Endothelial cell of umbilical vein (primary cell): ENCODE results near the gene TSPAN18. TPM values are rescaled to one million over a fixed set of nuclear protein-coding genes. Genes with fewer than 3 reads are reported as not detected.

ENCODE experiments used
- BruUV-seq: library from RNA; stranded (reverse); fragments of 400-500 nt; replicated peaks from 2 replicates; lab custom pipeline; 2021; lab: Mats Ljungman, UMichigan
- CTCF ChIA-PET: fragments of 300-600, 350-600 bp; sonication (Branson Sonifier 250); formaldehyde crosslinking; loops from one replicate; lab custom pipeline; 2021; ENCODE audit warnings: antibody characterized with exemption, inconsistent platforms; lab: Charles Lee
- POLR2A ChIA-PET: fragments of 300-600, 350-600 bp; sonication (Branson Sonifier 250); formaldehyde crosslinking; loops from one replicate; lab custom pipeline; 2021; ENCODE audit warnings: antibody characterized with exemption, inconsistent platforms; lab: Charles Lee
- DNase-seq: peaks from one replicate; pipeline ENCODE4 v3.0.0-alpha.2; 2011; ENCODE audit warnings: low read depth, low spot score
- FAIRE-seq: peaks from 2 replicates; lab custom pipeline; 2011; peaks lifted over from hg19 to GRCh38; lab: Jason Lieb, UNC
- H2AFZ ChIP-seq: 2 replicates; pipeline ENCODE4 v1.6.0; 2012; ENCODE audit warnings: low read depth, low read length, control low read depth, inconsistent platforms
- H3K27ac ChIP-seq: 2 replicates; pipeline ENCODE4 v1.5.1; 2011; ENCODE audit warnings: low read depth, mild to moderate bottlenecking, control low read depth, low read length, moderate library complexity; ENCODE audit not compliant: insufficient read depth
- H3K27me3 ChIP-seq, 2 experiments: 2 replicates each; pipeline versions ENCODE4 v1.6.0 to v1.6.1; 2011; ENCODE audit warnings: low read length in 2 of 2, mixed read lengths in 1 of 2; ENCODE audit not compliant: control insufficient read depth in 2 of 2, insufficient read depth in 2 of 2
- H3K36me3 ChIP-seq, 2 experiments: 2 replicates in 1 of 2; 3 replicates in 1 of 2; pipeline ENCODE4 v1.5.1; 2011; ENCODE audit warnings: low read length in 2 of 2, mild to moderate bottlenecking in 1 of 2, moderate library complexity in 1 of 2; ENCODE audit not compliant: control insufficient read depth in 2 of 2, insufficient read depth in 2 of 2; ENCODE audit errors: extremely low read depth in 1 of 2
- H3K4me1 ChIP-seq: 3 replicates; pipeline ENCODE4 v1.5.1; 2011; ENCODE audit warnings: mild to moderate bottlenecking, low read length; ENCODE audit not compliant: control insufficient read depth, insufficient read depth; ENCODE audit errors: extremely low read depth
- H3K4me2 ChIP-seq: 2 replicates; pipeline ENCODE4 v1.6.1; 2011; ENCODE audit warnings: low read length, control low read depth, mixed read lengths; ENCODE audit not compliant: insufficient read depth
- H3K4me3 ChIP-seq, 3 experiments: fragments of 200-600 bp in 1 of 3; sonication (generic), shearing (Covaris generic) in 1 of 3; replicated peaks in 1 of 3; 2 replicates each; pipeline ENCODE4 v1.5.1; 2011 to 2016; ENCODE audit warnings: control low read depth in 3 of 3, low read length in 3 of 3, mild to moderate bottlenecking in 2 of 3, inconsistent platforms in 1 of 3, low read depth in 1 of 3, moderate library complexity in 1 of 3; ENCODE audit not compliant: insufficient read depth in 1 of 3
- H3K79me2 ChIP-seq: 2 replicates; pipeline ENCODE4 v1.6.0; 2012; ENCODE audit warnings: low read length, inconsistent platforms; ENCODE audit not compliant: control insufficient read depth, insufficient read depth
- H3K9ac ChIP-seq: replicated peaks from 2 replicates; pipeline ENCODE3; 2011; ENCODE audit warnings: low read length, control low read depth; ENCODE audit not compliant: insufficient read depth; ENCODE audit errors: extremely low read depth
- H3K9me1 ChIP-seq: replicated peaks from 3 replicates; pipeline ENCODE4 v1.6.0; 2011; ENCODE audit warnings: mild to moderate bottlenecking, low read length; ENCODE audit not compliant: control insufficient read depth, insufficient read depth; ENCODE audit errors: extremely low read depth
- H3K9me3 ChIP-seq: replicated peaks from 2 replicates; pipeline ENCODE4 v1.5.1; 2012; ENCODE audit warnings: low read length, inconsistent platforms; ENCODE audit not compliant: control insufficient read depth, insufficient read depth
- H4K20me1 ChIP-seq: replicated peaks from 2 replicates; pipeline ENCODE3; 2011; ENCODE audit warnings: mild to moderate bottlenecking, low read length; ENCODE audit not compliant: control insufficient read depth, insufficient read depth; ENCODE audit errors: extremely low read depth
- CTCF ChIP-seq, 2 donors: IDR thresholded peaks; 1 replicate in 1 of 2; 2 replicates in 1 of 2; pipeline ENCODE4 v1.5.1; 2011; ENCODE audit warnings: low read length in 2 of 2, mild to moderate bottlenecking in 2 of 2, moderate library complexity in 2 of 2, control low read depth in 1 of 2, inconsistent platforms in 1 of 2, low read depth in 1 of 2; ENCODE audit not compliant: insufficient read depth in 1 of 2; ENCODE audit errors: extremely low read depth in 1 of 2
- EZH2 ChIP-seq: IDR thresholded peaks from 2 replicates; pipeline ENCODE4 v1.6.1; 2012; ENCODE audit warnings: borderline replicate concordance, low read depth, mild to moderate bottlenecking, moderate library complexity, low read length, inconsistent platforms; ENCODE audit not compliant: severe bottlenecking
- FOS ChIP-seq: IDR thresholded peaks from 2 replicates; pipeline ENCODE4 v1.6.1; 2011; ENCODE audit warnings: mild to moderate bottlenecking, low read length, moderate library complexity, borderline replicate concordance; ENCODE audit not compliant: insufficient read depth
- GATA2 ChIP-seq: IDR thresholded peaks from 2 replicates; pipeline ENCODE4 v1.7.0; 2011; ENCODE audit warnings: low read depth, mild to moderate bottlenecking, moderate library complexity, mixed read lengths, low read length; ENCODE audit not compliant: insufficient read length, insufficient read depth
- JUN ChIP-seq: IDR thresholded peaks from 2 replicates; pipeline ENCODE4 v1.6.1; 2011; ENCODE audit warnings: borderline replicate concordance, low read depth; ENCODE audit not compliant: insufficient read length, insufficient read depth
- MAX ChIP-seq: IDR thresholded peaks from 2 replicates; pipeline ENCODE4 v1.6.1; 2011; ENCODE audit not compliant: insufficient read depth, insufficient read length
- MYC ChIP-seq: IDR thresholded peaks from one replicate; pipeline ENCODE4 v1.6.1; 2011; ENCODE audit warnings: mild to moderate bottlenecking, low read depth, low read length
- POLR2A ChIP-seq: IDR thresholded peaks from 2 replicates; pipeline ENCODE4 v1.6.1; 2012; ENCODE audit warnings: low read depth, mild to moderate bottlenecking, control low read depth, low read length
- POLR2AphosphoS5 ChIP-seq: IDR thresholded peaks from 2 replicates; pipeline ENCODE4 v1.6.1; 2012; ENCODE audit warnings: low read depth, mild to moderate bottlenecking, control low read depth, low read length, moderate library complexity; ENCODE audit not compliant: insufficient read depth
- dilution Hi-C: fragments of 300-500 bp; cut with MboI; formaldehyde crosslinking; loops from one replicate; pipeline ENCODE4 v1.15.0; 2019; ENCODE audit warnings: low sequenced_read_pairs; ENCODE audit not compliant: extremely low pct_ligation_motif_present
- intact Hi-C: fragments of 100-400 bp; cut with micrococcal nuclease; formaldehyde crosslinking; loops from one replicate; pipeline ENCODE4 v1.10.0; 2022
- polyA plus RNA-seq, 4 experiments: library from polyadenylated mRNA; depleted of rRNA in 3 of 4; stranded (reverse) in 3 of 4; unstranded in 1 of 4; fragments of >200 nt; gene quantifications; 2 replicates each; pipeline versions ENCODE4 v1.2.1 to v1.2.3, GENCODE V29; 2011 to 2012; ENCODE audit warnings: missing spikeins in 1 of 4
- total RNA-seq: library from RNA; stranded (reverse); gene quantifications from 2 replicates; pipeline ENCODE4 v1.2.3, GENCODE V29; 2021

The TSPAN18 gene
- total and polyA plus RNA-seq, 2 donors (not counting 3 experiments of a cell fraction or from before 2014, with no cell fraction given): 32.2 to 118 TPM

DNA sequence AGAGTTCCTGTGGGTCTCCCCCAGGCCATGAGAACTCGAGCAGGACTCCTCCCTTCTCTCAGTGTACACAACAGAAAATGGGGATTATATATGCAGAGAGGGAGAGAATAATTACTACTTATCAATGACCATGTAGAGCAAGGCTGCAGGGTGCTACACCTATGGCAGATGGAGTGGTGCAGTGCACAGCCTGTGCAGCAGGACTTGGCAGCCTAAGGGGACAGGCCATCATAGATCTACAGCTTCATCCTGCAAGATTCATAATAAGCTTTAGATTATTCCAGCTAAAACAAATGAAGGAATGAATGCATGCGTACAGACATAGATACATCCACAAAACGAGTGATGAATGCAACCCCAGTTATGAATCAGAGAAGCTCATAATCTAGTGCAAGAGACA lies 232.3 kb downstream of the TSPAN18 start:
- no peak for DNase-seq
- Histone ChIP-seq H3K4me2 (no peak overlapping the region), H3K79me2 (no peaks in the 10 kb centered on the region), H3K4me1 (peaks cover 16% of the 10 kb centered on the region), H4K20me1 (no peaks in the 10 kb centered on the region), H3K27me3 (no peaks in the 10 kb centered on the region), H3K36me3 (no peaks in the 10 kb centered on the region), H3K9me1 (no peaks in the 10 kb centered on the region), H3K27ac (no peak overlapping the region), H3K9ac (no peak overlapping the region), H2AFZ (no peak overlapping the region), H3K4me3 (no peak overlapping the region), H3K9me3 (no peaks in the 10 kb centered on the region)
- CTCF ChIA-PET: interaction anchor here (0.9 to 2.1 kb wide), 6 partner anchors 11 to 152 kb away, joined by 3 to 7 read pairs (median 4); no protein-coding TSS in a partner anchor
- intact Hi-C loops (loop anchor here (10.0 kb wide), 1 partner anchor 706 kb away; the partner anchor contains the start of gene CHST1), dilution Hi-C loops (no loop called here)
- no peak for FAIRE-seq
- POLR2A ChIA-PET: no interaction called here
- BruUV-seq: no TSS peak
- TF ChIP-seq MAX: no peak
- TF ChIP-seq EZH2: no peak
- TF ChIP-seq GATA2: no peak
- TF ChIP-seq MYC: no peak
- no peak for TF ChIP-seq POLR2AphosphoS5
- no peak for TF ChIP-seq JUN
- TF ChIP-seq FOS: no peak
- no peak for TF ChIP-seq CTCF (IDR thresholded peaks at IDR 0.05; ENCODE audit: extremely low read depth in 1 of 2, insufficient read depth in 1 of 2, low read depth in 1 of 2, low read length in 2 of 2)
- no peak for TF ChIP-seq POLR2A
